ENCODE data around the gene ARHGAP6. TPM values are rescaled to one million over a fixed set of nuclear protein-coding genes. Genes with fewer than 3 reads are reported as not detected.
"Not testable (repeated sequence)": the region's sequence is repeated elsewhere in the genome, so short reads cannot be mapped to it uniquely, and the experiment has no call there.

Gene ARHGAP6
- total RNA-seq, 2 experiments from 2014 or later = not detected

DNA sequence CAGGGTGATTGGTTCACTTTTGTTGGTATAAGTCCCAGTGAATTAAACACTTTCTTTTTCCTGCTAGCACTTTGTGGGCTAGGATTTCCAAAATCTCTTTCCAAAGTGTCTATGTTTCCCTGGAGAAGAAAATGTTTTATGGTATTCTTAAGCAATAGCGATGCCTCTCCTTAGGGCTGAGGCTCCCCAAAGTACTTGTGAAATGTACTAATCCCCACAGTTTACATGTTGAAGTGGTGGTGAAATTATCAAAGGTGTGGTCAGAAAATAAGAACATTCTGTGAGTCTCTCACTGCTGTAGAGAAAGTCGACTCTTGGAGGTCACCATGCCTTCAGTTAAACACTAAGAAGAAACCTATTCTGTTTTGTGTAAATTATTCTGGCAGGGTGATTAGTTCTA lies 424.0 kb downstream of the ARHGAP6 start:
- H3K27me3 Mint-ChIP-seq = no peaks in the 10 kb centered on the region
- no peaks in the 10 kb centered on the region for H3K4me1 Mint-ChIP-seq (ENCODE audit: low read depth)
- H3K4me3 Mint-ChIP-seq = no peak overlapping the region
- ATAC-seq (no peak), DNase-seq (no peak)
- ChIA-PET POLR2A (no interaction called here), CTCF (no interaction called here)
- no peak for TF ChIP-seq CTCF (IDR thresholded peaks at IDR 0.05)
- H3K27ac Mint-ChIP-seq = no peak overlapping the region
- H3K9me3 Mint-ChIP-seq = no peaks in the 10 kb centered on the region
- intact Hi-C loops (cut with micrococcal nuclease) = no loop called here
- H3K36me3 Mint-ChIP-seq (ENCODE audit: low read depth) = no peaks in the 10 kb centered on the region

DNA sequence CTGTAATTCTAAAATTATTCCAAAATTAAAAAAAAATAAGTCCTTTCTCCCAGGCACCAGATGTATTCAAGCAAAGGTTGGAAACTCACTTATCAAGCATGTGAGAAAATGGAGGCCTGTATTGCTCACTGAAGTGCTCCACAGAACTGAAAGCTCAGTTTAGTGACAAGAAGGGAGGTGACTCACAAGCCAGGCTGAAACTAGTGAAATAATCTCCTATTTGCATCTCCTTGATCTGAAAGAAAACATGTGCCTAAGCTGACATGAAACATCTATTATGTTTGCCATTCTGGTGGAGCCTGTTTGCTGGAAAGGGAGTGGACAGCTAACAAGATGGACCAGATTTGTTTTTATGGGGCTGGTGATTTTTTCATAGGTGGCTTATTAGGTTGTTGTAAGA lies 426.5 kb downstream of the ARHGAP6 start:
- Mint-ChIP-seq H3K4me1 (ENCODE audit: low read depth) (no peaks in the 10 kb centered on the region), H3K36me3 (ENCODE audit: low read depth) (no peaks in the 10 kb centered on the region), H3K27ac (no peak overlapping the region), H3K9me3 (no peaks in the 10 kb centered on the region), H3K4me3 (no peak overlapping the region), H3K27me3 (no peaks in the 10 kb centered on the region)
- DNase-seq (no peak), ATAC-seq (no peak)
- ChIA-PET POLR2A (no interaction called here), CTCF (no interaction called here)
- TF ChIP-seq CTCF (IDR thresholded peaks at IDR 0.05) = no peak
- intact Hi-C loops (cut with micrococcal nuclease) = no loop called here

DNA sequence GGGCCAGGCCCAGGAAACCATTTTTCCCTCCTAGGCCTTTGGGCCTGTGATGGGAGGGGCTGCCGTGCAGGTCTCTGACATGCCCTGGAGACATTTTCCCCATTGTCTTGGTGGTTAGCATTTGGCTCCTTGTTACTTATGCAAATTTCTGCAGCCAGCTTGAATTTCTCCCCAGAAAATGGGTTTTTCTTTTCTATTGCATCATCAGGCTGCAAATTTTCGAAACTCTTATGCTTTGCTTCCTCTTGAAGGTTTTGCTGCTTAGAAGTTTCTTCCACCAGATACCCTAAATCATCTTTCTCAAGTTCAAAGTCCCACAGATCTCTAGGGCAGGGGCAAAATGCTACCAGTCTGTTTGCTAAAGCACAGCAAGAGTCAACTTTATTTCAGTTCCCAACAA lies 430.3 kb downstream of the ARHGAP6 start:
- ATAC-seq; H3K27ac Mint-ChIP-seq; H3K4me3 Mint-ChIP-seq; POLR2A ChIA-PET; intact Hi-C loops (cut with micrococcal nuclease); H3K4me1 Mint-ChIP-seq (ENCODE audit: low read depth); DNase-seq; H3K27me3 Mint-ChIP-seq; H3K36me3 Mint-ChIP-seq (ENCODE audit: low read depth); H3K9me3 Mint-ChIP-seq; CTCF ChIA-PET: not testable (repeated sequence)

DNA sequence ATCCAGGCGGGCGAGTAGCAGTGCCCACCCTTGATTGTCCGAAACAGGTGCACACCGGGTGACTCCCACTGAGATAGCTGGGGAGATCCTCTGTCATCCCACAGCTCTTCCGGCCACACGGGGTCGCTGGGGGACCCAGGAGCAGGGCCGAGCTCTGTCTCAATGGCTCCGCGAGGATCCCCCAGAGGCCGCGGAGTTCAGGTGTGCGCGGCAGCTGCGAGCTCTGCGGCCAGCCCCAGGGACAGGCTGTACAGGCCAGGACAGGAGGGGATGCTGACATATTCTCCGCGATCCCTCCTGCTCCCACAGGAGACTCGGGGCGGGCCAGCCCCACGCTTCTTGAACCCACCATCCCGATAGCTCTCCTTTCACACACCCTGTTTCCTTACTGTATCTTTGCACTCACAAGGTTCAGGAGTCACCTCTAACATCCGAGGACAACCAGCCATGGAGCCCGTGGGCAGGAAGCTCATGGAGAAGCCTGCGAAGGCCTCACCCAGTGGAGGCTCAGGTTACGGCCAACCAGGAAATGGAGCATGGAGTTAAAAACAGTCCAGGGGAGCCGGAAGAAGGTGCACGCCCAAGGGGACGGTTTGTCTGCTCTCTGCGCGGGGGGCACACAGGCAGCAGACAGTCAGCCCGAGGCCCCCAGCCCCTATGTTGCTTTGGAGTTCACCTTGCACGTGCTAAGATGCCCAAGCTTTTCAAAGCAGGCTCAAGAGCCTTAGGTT lies 450.4 kb downstream of the ARHGAP6 start:
- ChIA-PET POLR2A (no interaction called here), CTCF (no interaction called here)
- H3K9me3 Mint-ChIP-seq = no peaks in the 10 kb centered on the region
- no peaks in the 10 kb centered on the region for H3K4me1 Mint-ChIP-seq (ENCODE audit: low read depth)
- no peak overlapping the region for H3K27ac Mint-ChIP-seq
- DNase-seq (no peak), ATAC-seq (no peak)
- no peak overlapping the region for H3K4me3 Mint-ChIP-seq
- H3K27me3 Mint-ChIP-seq = no peaks in the 10 kb centered on the region
- H3K36me3 Mint-ChIP-seq (ENCODE audit: low read depth) = no peaks in the 10 kb centered on the region
- TF ChIP-seq CTCF (IDR thresholded peaks at IDR 0.05) = no peak
- intact Hi-C loops (cut with micrococcal nuclease) = no loop called here

GRCh38 chrX:11214346-11215190 lies 451.2 kb downstream of the ARHGAP6 start:
- peaks cover 3% of the 10 kb centered on the region for H3K4me1 Mint-ChIP-seq (ENCODE audit: low read depth)
- H3K36me3 Mint-ChIP-seq (ENCODE audit: low read depth) = no peaks in the 10 kb centered on the region
- POLR2A ChIA-PET = no interaction called here
- ATAC-seq (no peak), DNase-seq (no peak)
- CTCF ChIA-PET = no interaction called here
- intact Hi-C loops (cut with micrococcal nuclease) = no loop called here
- H3K27ac Mint-ChIP-seq = no peak overlapping the region
- no peak overlapping the region for H3K4me3 Mint-ChIP-seq
- no peak for TF ChIP-seq CTCF (IDR thresholded peaks at IDR 0.05)
- H3K27me3 Mint-ChIP-seq = no peaks in the 10 kb centered on the region
- H3K9me3 Mint-ChIP-seq = no peaks in the 10 kb centered on the region

All from activated CD8-positive, alpha-beta T cell treated with anti-CD3 and anti-CD28 coated beads for 36 hours (primary cell).